ENCODE results near the gene RSPO4. TPM values are rescaled to one million over a fixed set of nuclear protein-coding genes. Genes with fewer than 3 reads are reported as not detected.

Gene RSPO4
- total and polyA plus RNA-seq, 7 donors: 0.09 TPM; not detected in 6

- Histone ChIP-seq H3K9me3 (no peaks in the 10 kb centered on the region), H3K36me3 (no peaks in the 10 kb centered on the region), H3K27me3 (peaks cover 0 to 14% (median 0%) of the 10 kb centered on the region in 3 donors), H3K27ac (no peak overlapping the region), H3K4me1 (no peaks in the 10 kb centered on the region), H3K4me3 (no peak overlapping the region)
- 48 to 52% methylated on average over 4 of the region's 4 CpGs for WGBS, 2 donors
- intact Hi-C loops (cut with DNase I): no loop called here
- no peak for DNase-seq
- no peak for TF ChIP-seq POLR2A (IDR thresholded peaks at IDR 0.05)
- TF ChIP-seq CTCF (IDR thresholded peaks at IDR 0.05): no peak
- no peak for TF ChIP-seq POLR2AphosphoS5 (IDR thresholded peaks at IDR 0.05)
- TF ChIP-seq EP300 (IDR thresholded peaks at IDR 0.05): no peak
Observed at GRCh38 chr20:917416-917815, 84.7 kb downstream of the RSPO4 start.

GRCh38 chr20:916825-917224 is 85.3 kb downstream of the RSPO4 start:
- no peak overlapping the region for H3K4me3 ChIP-seq
- H3K27me3 ChIP-seq: peaks cover 0 to 20% (median 0%) of the 10 kb centered on the region in 3 donors
- H3K27ac ChIP-seq: no peak overlapping the region
- H3K4me1 ChIP-seq: no peaks in the 10 kb centered on the region
- TF ChIP-seq POLR2AphosphoS5 (IDR thresholded peaks at IDR 0.05) (no peak), CTCF (IDR thresholded peaks at IDR 0.05) (no peak), POLR2A (IDR thresholded peaks at IDR 0.05) (no peak), EP300 (IDR thresholded peaks at IDR 0.05) (no peak)
- H3K9me3 ChIP-seq: no peaks in the 10 kb centered on the region
- DNase-seq: no peak
- WGBS, 2 donors: 34 to 62% methylated on average over 5 of the region's 5 CpGs
- H3K36me3 ChIP-seq: no peaks in the 10 kb centered on the region
- intact Hi-C loops (cut with DNase I): no loop called here

GRCh38 chr20:916125-916799 is 85.8 kb downstream of the RSPO4 start, which contains the start of gene ANGPT4:
ANGPT4 (minus strand) TSS chr20:916334; CDS start chr20:916214, 120 bp downstream.
- DNase-seq: no peak
- peaks cover 0 to 22% (median 0%) of the 10 kb centered on the region in 3 donors for H3K27me3 ChIP-seq
- 36 to 52% methylated on average over 18 of the region's 18 CpGs for WGBS, 2 donors
- H3K4me1 ChIP-seq: no peaks in the 10 kb centered on the region
- intact Hi-C loops (cut with DNase I): no loop called here
- TF ChIP-seq CTCF (IDR thresholded peaks at IDR 0.05) (no peak), POLR2AphosphoS5 (IDR thresholded peaks at IDR 0.05) (no peak), POLR2A (IDR thresholded peaks at IDR 0.05) (no peak), EP300 (IDR thresholded peaks at IDR 0.05) (no peak)
- H3K4me3 ChIP-seq: no peak within 1 kb of the TSS
- H3K36me3 ChIP-seq: no peaks in the 10 kb centered on the region
- H3K27ac ChIP-seq: no peak within 1 kb of the TSS
- H3K9me3 ChIP-seq: no peaks in the 10 kb centered on the region

GRCh38 chr20:914727-915498 is 87.2 kb downstream of the RSPO4 start:
- H3K27me3 ChIP-seq: peaks cover 0 to 22% (median 0%) of the 10 kb centered on the region in 3 donors
- H3K4me1 ChIP-seq: no peaks in the 10 kb centered on the region
- WGBS, 2 donors: 63 to 67% methylated on average over 15 of the region's 15 CpGs
- H3K27ac ChIP-seq: no peak overlapping the region
- no peak for DNase-seq
- H3K4me3 ChIP-seq: no peak overlapping the region
- TF ChIP-seq EP300 (IDR thresholded peaks at IDR 0.05) (no peak), POLR2A (IDR thresholded peaks at IDR 0.05) (no peak), CTCF (IDR thresholded peaks at IDR 0.05) (no peak), POLR2AphosphoS5 (IDR thresholded peaks at IDR 0.05) (no peak)
- no peaks in the 10 kb centered on the region for H3K9me3 ChIP-seq
- intact Hi-C loops (cut with DNase I): no loop called here
- no peaks in the 10 kb centered on the region for H3K36me3 ChIP-seq

All from sigmoid colon (tissue), 7 donors.